HG03460 (cell line): ENCODE results near the gene PTPRU.

ENCODE experiments used
- ATAC-seq: cut with Tn5 transposase; IDR thresholded peaks from one replicate; pipeline ENCODE4 v1.9.1; 2021; ENCODE audit not compliant: unreplicated experiment

Gene PTPRU

DNA sequence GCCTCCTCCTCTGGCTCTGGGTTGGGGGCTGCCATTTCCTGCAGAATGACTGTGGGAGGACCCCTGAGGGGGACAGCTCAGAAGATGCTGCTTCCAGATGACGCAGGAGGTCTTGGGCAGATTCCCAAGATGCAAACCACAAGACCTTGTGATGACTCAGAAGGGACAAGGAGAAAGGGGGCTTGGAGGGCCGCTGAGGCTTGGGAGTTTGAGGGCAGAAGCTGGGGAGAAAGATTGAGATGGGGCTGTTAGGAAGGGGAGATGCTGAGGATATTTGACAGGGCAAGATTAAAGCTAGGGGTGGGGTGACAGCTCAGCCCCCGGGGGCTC, 7.5 kb downstream of the PTPRU start:
- no peak for ATAC-seq

DNA sequence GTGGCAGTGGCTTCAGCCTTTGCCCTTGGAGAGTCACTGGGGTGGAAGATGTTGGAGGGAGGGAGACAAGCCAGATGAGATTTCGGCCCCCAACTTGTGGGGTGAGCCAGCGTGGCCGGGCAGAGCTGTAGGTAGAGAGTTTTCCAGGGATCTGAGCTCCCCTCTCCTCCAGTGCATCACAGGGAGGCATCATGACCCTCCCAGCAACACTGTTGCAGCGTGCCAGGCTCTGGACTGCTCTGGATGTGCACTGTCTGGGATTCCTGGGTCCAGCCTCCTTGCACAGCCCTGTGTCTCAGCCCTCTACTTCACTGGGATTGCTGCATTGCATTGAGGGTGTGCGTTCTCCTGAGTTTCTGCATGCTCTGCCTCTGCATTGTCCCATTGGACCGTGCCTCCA, 8.9 kb downstream of the PTPRU start:
- ATAC-seq: no peak

DNA sequence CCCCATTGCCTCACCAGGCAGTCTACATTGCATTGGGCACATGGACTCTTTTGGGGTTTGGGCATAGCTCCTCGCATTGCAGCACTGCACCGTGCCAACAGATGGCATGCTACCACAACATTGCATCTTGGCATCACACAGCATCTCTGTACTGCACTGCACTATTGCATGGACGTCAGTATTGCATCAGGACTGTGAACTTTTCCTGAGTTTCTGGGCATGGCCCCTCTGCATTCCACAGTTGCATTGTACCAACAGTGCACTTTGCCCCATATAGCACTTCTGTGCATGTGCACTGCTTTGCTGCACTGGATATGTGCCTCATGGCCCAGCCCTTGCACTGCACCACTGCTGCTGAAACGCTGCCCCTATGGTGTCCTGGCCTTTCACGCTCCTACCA, 9.6 kb downstream of the PTPRU start:
- no peak for ATAC-seq

DNA sequence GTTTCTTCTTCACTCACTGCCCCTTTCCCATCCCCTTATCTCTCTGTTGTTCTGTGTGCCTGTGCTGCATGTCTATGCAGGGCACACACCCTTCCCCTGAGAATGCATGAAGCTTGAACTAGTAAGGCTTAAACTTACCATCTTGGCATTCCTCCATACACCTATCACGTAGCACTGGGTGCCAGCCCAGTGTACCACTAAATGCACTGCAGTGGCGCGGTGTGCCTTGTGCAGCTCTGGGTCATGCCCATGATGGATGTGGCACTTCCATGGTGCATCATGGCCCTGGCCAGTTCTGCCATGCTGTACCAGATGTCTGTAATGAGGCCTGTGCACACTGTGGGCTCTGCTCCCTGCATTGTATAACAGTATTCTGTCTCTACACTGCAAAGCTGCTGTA, 10.7 kb downstream of the PTPRU start:
- no peak for ATAC-seq

DNA sequence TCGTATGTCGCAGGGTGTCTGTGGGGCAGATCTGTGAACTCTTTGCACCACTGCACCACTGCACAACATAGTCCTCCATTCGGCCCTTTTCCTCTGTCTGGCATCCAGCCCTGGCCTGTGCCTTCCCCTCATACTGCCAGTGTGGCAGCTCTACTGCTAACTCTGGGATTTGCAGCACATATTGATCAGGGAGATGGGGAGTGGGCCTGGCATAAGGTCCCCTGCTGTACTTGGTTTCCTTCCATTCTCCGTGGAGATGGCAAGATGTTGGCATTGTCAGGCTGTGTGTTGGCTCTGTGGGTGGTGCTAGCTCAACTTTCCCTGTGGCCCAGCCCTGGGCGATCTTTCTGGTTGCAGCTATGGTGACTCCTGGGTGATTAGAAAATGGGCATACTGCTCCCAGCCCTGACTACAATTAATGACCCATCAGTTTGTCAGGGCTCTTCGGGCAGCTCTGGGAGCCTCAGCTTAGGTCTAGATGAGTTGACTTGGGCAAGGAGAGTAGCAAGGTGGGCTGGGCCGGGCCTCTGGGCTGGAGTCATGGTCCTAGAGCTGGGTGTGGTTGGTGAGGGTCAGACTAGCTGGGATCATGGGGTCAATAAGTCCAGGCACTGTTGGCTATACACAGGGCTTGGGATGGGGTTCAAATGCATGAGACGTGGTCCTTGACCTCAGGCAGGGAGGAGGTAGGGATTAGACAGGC, 11.4 kb downstream of the PTPRU start:
- ATAC-seq: no peak

DNA sequence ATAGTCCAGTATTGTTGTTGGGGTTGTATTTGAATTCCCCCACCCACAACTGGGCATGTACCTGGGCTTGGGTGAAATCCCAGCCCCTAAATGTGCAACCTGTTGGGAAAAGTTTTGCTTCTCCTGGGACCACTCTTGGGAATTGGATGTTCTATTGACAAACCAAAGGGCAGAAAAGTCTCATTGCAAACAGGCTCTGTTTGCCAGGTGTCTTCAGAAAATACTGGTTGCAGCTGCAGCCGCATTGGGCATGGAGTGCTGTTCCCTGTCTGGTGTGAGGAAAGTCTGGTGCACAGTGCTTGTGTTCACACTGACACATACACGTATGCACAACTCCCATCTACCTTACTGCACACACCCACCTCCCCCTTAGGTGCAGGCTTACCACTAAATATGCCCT, 12.1 kb downstream of the PTPRU start:
- ATAC-seq: no peak

DNA sequence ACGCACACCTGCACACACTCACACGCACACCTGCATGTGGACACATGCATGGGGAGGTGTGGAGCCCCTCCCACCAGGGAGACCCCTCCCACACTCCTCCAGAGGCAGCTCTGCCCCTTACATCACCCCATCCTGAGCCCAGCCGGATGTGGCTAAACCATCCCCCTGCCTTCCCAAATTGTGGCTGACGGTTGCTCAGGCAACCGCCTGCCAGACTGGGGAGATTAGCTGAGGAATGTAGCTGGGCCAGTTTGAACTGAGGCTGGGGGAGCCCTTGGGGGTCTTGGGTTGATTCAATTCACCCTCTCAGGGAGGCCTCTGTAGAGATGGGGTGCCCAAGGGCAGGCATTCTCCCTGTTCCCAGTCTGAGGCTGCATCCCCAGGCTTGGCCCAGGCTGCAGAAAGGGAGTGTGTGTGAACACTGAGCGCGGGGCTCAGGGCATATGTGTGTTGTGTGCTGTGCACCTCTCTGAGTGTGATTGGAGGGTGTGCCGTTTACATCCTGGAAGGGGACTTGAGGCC, 12.9 kb downstream of the PTPRU start:
- ATAC-seq: no peak

DNA sequence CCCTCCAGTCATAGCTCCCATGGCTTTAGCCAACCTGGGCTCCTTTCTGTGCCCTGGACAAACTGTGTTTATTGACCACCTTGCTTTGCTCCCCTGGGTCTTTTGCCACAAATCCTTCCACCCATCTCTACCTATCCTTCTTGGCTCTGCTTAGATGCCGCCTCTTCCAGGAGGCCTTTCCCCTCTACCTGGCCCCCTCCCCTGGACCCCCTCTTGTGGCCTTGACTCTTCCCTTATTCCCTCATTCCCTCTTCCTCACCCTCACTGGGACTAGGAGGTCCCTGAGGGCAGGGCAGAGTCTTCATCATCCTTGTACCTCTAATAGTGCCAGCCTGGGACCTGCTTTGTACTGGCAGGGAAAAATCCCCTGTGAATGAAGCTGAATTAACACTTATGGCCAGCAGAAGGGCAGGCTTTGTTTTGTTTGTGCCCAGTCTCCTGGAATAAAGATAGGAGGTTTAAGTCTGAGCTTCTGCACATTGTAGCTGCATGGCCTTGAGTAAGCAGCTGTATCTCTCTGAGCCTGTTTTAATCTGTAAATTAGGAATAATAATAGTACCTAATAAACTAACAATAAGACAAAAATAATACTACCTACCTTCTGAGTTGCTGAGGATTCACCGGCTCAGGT, 13.7 kb downstream of the PTPRU start:
- no peak for ATAC-seq

DNA sequence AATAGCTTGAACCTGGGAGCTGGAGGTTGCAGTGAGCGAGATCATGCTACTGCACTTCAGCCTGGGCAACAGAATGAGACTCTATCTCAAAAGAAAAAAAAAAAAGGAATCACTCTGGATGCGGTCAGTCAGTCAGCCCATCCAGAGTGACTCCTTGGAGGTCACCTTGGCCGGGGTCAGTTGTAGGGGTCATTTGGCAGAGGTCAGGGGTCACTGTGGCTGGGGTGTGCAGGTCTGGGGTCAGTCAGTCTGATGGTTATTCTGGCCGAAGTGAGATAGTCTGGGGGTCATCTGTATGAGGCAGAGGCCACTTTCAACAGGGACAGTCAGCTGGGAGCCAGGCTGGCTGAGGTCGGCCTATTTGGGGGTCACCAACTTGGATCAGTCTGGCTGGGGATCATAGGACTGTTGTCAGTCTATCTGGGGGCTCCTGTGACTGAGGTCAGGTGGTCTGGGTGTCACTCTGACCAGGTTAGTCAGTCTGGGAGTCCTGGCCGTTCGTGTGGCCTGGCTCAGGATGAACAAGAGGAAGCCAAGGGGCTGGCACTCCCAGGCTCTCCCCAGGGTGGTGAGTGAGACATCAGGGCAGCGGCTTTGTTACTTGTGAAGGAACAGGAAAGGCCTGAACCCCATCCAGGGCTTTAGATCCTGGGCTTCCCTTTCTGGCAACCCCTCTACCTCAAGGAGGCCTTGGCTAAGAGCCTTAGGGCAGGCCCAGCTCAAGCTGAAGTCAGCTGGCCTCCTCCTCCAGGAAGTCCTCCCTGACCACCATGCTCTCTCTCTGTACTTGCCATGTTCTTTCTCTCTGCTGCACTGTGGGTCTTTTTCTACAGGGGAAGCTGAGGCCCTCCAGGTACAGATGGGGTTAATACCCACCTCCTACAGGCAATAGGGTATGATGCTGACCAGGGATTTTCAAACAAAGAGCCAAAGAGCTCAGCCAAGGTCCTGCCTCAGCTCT, 15.1 kb downstream of the PTPRU start:
- no peak for ATAC-seq

DNA sequence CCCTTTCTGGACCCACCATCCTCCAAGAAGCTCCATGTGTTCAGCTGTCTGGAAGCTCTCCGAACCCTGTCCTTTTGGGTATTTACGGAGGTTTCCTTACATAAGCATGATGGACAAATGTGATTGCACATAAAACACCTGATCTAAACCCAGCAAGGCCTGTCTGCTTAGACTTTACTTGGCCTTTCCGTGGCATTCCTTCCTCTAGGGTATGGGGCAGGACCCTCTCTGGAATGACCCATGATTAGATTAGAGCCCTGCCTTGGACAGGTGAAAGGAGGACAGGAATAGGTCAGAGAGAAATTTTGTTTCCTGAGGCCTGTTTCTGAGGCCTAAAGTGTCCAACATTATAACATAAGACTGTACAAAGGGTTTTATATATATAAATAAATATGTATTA, 16.9 kb downstream of the PTPRU start:
- ATAC-seq: no peak

DNA sequence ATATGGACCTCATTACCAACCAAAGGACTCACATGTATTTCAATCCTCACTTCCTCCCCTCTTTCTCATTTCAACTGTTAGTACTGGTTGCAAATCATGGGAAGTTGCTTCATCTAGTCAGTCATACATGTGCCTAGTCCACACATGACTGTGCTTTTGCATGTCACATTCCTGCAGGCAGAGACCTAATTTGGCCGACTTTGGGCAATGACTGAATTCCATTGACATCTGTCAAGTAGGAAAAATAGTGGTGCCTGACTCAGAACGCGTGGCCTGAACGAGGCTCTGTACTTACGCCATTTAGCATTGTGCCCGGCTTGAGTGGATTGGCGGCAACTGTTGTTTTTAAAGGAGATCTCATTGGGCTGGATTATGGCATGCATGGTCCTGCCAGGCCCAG, 18.0 kb downstream of the PTPRU start:
- ATAC-seq: no peak

DNA sequence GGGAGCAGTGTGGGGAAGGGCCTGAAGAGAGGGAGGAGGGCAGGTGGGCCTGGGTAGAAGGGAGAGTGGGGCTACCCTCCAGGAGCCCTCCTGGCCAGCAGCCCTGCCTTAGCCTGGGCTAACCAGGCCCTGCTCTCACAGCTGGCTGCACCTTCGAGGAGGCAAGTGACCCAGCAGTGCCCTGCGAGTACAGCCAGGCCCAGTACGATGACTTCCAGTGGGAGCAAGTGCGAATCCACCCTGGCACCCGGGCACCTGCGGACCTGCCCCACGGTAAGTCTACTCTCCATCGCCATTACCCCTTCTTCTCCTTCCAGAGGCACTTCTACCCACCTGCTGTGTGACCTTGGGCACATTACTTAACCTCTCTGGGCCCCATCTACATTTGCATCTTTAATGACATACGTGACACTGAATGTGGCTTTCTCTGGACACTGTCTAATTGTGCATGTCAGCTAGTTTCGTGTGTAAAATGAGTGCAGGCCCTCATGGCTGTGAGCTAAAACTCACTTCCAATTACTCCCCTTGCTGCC, 18.9 kb downstream of the PTPRU start:
- ATAC-seq: no peak

DNA sequence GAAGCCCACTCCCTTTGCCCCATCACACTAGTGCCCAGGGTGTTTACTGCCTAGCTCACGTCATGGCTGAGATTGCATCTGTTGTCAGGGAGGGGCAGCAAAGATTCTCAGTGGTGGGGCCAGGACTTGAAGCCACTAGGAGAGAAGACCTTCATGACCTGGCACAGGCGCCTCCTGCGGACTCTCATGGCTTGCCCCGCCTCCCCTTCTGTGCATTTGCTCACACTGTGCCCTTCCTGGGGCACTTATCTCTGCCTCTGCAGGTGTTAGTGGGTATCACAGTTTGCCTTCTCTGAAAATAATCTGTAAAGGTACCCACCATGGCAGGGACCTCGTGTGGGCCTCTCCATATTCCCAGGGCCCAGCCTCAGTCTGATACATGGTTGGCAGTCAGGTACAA, 20.1 kb downstream of the PTPRU start:
- no peak for ATAC-seq

DNA sequence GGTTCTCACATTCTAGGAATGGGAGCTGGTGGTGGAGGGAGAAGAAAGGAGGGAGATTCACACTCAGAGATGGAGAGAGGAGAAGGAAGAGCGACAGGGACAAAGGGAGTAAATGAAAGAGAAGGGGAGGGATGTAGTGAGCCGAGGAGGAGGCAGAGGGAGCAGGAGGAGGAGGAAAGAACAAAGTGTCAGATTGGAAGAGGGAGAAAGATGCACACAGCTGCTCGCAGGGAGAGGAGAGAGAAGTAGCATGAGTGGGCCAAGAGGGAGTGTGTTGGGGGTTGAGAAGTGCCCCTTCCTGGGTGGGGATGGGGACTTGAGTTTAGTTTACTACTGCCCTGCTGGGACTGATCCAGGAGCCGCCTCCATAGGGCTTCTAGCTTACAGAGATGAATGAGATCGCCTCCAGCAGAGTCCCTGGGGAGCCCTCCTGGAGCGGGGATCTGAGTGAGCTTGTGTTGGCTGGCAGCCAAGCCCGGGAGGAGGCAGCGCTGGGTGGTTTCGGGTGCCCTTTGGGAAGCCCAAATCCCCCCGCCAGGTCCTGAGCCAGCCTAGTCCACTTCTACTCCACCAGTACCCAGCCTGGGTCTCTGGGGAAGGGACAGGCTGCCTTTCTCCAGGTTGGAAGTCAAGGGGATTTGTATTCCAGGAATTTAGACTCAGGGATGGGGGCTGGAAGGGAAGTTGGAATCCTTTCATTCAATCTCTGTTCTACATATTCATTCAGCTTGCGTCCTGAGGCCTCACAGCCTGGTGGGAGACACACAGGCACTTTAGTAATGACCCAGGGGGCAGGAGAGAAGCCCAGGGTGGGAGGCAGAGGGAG, 20.9 kb downstream of the PTPRU start:
- ATAC-seq: no peak

DNA sequence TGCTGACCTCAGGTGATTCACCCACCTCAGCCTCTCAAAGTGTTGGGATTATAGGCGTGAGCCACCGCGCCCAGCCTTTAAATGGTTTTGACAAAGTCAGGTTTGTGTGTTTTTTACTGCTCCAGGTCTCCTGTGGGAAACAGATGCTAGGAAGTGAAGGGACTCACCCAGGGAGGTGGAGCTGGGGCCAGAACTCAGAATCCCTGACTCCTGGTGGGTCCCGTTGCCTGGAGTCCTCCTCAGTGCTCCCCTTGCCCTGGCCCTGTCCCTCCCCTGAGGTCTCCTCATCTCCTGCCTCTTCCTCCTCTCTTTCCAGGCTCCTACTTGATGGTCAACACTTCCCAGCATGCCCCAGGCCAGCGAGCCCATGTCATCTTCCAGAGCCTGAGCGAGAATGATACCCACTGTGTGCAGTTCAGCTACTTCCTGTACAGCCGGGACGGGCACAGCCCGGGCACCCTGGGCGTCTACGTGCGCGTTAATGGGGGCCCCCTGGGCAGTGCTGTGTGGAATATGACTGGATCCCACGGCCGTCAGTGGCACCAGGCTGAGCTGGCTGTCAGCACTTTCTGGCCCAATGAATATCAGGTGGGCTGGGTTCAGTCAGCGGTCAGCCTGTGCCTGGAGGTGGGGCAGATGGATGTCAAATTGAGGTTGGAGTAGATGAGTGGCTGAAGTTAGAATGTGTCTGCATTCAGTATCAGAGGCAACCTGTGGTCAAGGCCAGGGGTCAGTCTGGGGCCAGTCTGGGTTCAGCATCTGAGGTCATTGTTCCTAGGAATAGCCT, 22.1 kb downstream of the PTPRU start:
- no peak for ATAC-seq

DNA sequence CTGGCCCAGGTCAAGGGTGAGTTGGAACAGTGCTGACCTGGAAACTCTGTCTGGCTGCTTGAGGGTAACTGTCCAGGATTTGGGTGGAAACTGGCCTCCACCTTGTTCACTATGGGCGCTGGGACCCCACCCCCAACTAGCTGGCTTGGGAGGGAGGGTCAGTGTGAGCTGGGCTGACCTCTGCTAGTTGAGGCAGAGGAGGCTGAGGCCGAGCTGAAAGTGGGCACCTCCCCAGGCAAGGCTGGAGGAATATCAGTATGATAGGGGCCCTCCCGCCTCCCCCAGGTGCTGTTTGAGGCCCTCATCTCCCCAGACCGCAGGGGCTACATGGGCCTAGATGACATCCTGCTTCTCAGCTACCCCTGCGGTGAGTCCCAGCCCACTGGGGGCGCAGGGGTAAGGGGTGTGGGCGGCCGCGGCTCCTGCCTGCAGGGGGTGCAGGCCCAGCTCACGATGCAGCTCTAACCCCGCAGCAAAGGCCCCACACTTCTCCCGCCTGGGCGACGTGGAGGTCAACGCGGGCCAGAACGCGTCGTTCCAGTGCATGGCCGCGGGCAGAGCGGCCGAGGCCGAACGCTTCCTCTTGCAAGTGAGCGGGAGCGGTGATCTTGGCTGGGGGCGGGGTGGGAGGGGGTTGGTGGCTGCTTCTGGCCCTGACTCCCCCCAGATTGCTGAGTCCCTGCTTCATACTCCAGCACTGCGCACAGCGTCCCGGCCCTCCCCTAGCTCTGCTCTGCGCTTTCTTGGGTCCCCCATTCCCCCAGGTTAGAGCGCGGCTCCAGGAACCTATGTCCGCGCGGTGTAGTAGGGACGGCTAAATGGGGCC, 22.9 kb downstream of the PTPRU start:
- no peak for ATAC-seq

DNA sequence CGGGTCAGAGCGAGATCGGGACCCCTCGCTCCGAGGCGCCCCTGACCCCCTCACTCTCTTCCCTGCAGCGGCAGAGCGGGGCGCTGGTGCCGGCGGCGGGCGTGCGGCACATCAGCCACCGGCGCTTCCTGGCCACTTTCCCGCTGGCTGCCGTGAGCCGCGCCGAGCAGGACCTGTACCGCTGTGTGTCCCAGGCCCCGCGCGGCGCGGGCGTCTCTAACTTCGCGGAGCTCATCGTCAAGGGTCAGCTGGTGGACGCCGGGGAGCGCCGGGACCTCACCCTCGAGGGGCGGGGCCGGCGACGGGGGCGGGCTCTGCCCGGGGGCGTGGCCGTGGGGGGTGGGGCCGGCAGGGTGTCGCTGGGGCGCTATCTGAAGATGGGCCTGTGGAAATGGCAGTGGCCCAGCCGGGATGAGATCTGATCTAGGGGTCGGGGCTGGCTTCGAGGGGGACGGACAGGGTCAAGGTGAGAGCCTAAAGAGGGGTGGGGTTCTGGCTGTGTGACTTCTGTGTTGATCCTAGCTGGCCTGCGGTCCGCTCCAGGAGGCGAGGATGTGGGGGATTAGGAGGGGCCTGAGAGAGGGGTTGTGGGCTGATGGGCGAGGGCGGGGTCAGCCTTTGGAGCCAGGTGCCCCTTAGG, 23.6 kb downstream of the PTPRU start:
- no peak for ATAC-seq

DNA sequence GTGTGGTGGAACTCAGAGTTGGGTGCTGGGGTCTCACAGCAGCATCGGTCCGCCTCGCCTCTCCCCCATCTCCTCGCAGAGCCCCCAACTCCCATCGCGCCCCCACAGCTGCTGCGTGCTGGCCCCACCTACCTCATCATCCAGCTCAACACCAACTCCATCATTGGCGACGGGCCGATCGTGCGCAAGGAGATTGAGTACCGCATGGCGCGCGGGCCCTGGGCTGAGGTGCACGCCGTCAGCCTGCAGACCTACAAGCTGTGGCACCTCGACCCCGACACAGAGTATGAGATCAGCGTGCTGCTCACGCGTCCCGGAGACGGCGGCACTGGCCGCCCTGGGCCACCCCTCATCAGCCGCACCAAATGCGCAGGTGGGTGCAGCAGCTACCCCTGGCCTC, 24.2 kb downstream of the PTPRU start:
- no peak for ATAC-seq
